ENCODE results near the gene CAPRIN1. TPM values are rescaled to one million over a fixed set of nuclear protein-coding genes. Genes with fewer than 3 reads are reported as not detected.

CAPRIN1 gene
- total RNA-seq, 1 donor from 2014 or later: 191 TPM

- H3K36me3 ChIP-seq (ENCODE audit: control insufficient read depth, insufficient read depth, low read length): peaks cover 1% of the 10 kb centered on the region
- no peak for DNase-seq (ENCODE audit: low read depth)
- peak overlapping the region; percentile 83 for H3K4me3 ChIP-seq (ENCODE audit: low read depth, low read length)
- H3K27me3 ChIP-seq (ENCODE audit: control insufficient read depth, insufficient read depth, low read length): no peaks in the 10 kb centered on the region
- no peak for TF ChIP-seq CTCF (IDR thresholded peaks at IDR 0.05; ENCODE audit: insufficient read depth, low read length, poor library complexity, severe bottlenecking)
Observed at GRCh38 chr11:34105957-34106504, 54.5 kb downstream of the CAPRIN1 start.

GRCh38 chr11:34111722-34112270 is 60.3 kb downstream of the CAPRIN1 start:
- DNase-seq (ENCODE audit: low read depth): no peak
- no peak overlapping the region for H3K4me3 ChIP-seq (ENCODE audit: low read depth, low read length)
- no peaks in the 10 kb centered on the region for H3K27me3 ChIP-seq (ENCODE audit: control insufficient read depth, insufficient read depth, low read length)
- TF ChIP-seq CTCF (IDR thresholded peaks at IDR 0.05; ENCODE audit: insufficient read depth, low read length, poor library complexity, severe bottlenecking): no peak
- peaks cover 1% of the 10 kb centered on the region for H3K36me3 ChIP-seq (ENCODE audit: control insufficient read depth, insufficient read depth, low read length)

GRCh38 chr11:34114014-34114413 is 62.5 kb downstream of the CAPRIN1 start:
- no peak for DNase-seq (ENCODE audit: low read depth)
- H3K36me3 ChIP-seq (ENCODE audit: control insufficient read depth, insufficient read depth, low read length): peaks cover 2% of the 10 kb centered on the region
- no peak for TF ChIP-seq CTCF (IDR thresholded peaks at IDR 0.05; ENCODE audit: insufficient read depth, low read length, poor library complexity, severe bottlenecking)

GRCh38 chr11:34114471-34114870 is 62.9 kb downstream of the CAPRIN1 start:
- no peak for DNase-seq (ENCODE audit: low read depth)
- H3K4me3 ChIP-seq (ENCODE audit: low read depth, low read length): no peak overlapping the region
- peaks cover 2% of the 10 kb centered on the region for H3K36me3 ChIP-seq (ENCODE audit: control insufficient read depth, insufficient read depth, low read length)
- no peaks in the 10 kb centered on the region for H3K27me3 ChIP-seq (ENCODE audit: control insufficient read depth, insufficient read depth, low read length)
- TF ChIP-seq CTCF (IDR thresholded peaks at IDR 0.05; ENCODE audit: insufficient read depth, low read length, poor library complexity, severe bottlenecking): no peak

More at GRCh38 chr11:34114014-34114413, 62.5 kb downstream of the CAPRIN1 start:
- H3K4me3 ChIP-seq (ENCODE audit: low read depth, low read length): no peak overlapping the region
- H3K27me3 ChIP-seq (ENCODE audit: control insufficient read depth, insufficient read depth, low read length): no peaks in the 10 kb centered on the region

- Histone ChIP-seq H3K27me3 (ENCODE audit: control insufficient read depth, insufficient read depth, low read length) (no peaks in the 10 kb centered on the region), H3K36me3 (ENCODE audit: control insufficient read depth, insufficient read depth, low read length) (peaks cover 3% of the 10 kb centered on the region), H3K4me3 (ENCODE audit: low read depth, low read length) (no peak overlapping the region)
- DNase-seq (ENCODE audit: low read depth): no peak
- no peak for TF ChIP-seq CTCF (IDR thresholded peaks at IDR 0.05; ENCODE audit: insufficient read depth, low read length, poor library complexity, severe bottlenecking)
Observed at GRCh38 chr11:34120651-34121050, 69.1 kb downstream of the CAPRIN1 start.

Measured in kidney epithelial cell (primary cell).